ENCODE results near the gene SF3B3.

The SF3B3 gene

DNA sequence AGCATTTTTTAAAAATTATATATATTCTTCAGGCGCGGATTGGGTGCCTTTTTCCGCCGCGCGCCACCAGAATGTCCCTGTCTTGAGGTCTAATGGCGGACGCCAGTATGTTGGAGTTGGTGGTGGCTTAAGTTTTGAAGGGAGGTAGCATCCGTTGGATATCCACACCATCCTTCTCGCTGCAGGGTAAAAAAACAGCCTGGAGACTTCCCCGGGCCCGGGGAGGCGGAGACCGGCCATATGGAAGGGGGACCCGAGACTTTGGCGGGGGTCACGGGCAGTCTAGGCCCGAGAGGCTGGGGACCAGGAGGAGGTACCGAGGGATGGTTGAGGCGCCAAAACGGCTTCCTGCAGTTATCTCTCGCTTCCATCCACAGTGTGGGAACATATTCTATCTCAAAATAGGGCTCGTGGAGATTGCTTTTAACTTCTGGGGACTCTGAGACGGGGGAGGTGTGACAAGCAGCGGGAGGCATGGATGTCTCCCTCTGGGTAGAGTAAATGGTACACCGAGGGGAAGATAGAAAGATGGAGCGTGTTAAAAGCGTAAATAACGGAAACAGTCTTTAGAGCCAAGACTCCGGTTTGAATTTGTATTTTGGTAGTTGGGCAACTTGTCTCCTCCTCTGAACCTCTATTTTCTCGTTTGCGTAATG is at the start of gene SF3B3:
SF3B3 (plus strand) TSS at position 74 of the 656 bp plus-strand sequence. CDS start 2,841 bp downstream, outside the sequence.
- peak; percentile 80 for DNase-seq (ENCODE audit: low spot score)

DNA sequence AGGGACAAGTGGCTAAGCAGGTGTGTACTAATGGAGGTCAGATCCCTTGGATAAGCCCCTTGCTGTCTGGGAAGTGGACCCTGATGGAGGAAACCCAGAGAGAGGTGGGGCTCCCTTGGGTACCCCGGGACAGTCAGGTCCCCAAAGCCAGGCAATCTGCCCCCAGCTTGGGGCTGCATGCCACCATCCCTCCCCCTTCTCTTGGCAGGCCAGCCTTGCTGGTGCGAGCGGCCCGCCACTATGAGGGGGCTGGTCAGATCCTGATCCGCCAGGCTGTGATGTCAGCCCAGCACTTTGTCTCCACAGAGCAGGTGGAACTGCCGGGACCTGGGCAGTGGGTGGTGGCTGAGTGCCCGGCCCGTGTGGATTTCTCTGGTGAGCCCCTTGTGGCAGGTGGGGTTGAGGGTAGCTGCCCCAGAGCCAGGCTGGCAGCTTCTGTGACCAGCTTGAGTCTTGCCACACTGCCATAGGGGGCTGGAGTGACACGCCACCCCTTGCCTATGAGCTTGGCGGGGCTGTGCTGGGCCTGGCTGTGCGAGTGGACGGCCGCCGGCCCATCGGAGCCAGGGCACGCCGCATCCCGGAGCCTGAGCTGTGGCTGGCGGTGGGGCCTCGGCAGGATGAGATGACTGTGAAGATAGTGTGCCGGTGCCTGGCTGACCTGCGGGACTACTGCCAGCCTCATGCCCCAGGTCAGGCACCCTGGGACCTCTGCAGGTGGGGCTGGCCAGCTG is 49.1 kb upstream of the SF3B3 start:
- no peak for DNase-seq (ENCODE audit: low spot score)

DNA sequence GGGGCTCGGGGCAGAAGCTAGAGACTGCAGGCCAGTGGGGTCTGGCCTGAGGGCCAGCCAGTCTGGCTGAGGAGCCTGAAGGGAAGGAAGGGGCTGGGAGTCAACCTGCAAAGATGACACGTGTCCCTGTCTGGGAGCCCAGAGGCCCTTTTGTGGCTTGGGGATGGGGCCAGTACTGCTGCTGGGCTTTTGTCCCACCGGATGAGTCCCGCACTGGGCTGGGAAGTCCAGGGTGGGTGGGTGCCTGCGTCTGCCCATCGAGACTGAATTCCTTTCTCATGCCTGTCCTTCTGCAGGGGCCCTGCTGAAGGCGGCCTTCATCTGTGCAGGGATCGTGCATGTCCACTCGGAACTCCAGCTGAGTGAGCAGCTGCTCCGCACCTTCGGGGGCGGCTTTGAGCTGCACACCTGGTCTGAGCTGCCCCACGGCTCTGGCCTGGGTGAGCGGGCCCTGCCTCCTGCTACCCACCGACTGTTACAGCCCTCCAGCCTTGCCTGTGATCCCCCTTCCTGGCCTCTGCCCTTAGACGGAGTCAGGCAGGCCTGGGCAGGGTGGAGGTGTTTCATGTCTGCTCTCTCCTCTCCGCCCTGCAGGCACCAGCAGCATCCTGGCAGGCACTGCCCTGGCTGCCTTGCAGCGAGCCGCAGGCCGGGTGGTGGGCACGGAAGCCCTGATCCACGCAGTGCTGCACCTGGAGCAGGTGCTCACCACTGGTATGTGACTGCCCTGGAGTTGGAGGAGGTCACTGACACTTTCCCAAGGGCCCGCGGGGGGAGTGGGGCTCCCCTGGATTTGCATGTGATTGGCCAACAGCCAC is 48.4 kb upstream of the SF3B3 start:
- DNase-seq (ENCODE audit: low spot score): no peak

DNA sequence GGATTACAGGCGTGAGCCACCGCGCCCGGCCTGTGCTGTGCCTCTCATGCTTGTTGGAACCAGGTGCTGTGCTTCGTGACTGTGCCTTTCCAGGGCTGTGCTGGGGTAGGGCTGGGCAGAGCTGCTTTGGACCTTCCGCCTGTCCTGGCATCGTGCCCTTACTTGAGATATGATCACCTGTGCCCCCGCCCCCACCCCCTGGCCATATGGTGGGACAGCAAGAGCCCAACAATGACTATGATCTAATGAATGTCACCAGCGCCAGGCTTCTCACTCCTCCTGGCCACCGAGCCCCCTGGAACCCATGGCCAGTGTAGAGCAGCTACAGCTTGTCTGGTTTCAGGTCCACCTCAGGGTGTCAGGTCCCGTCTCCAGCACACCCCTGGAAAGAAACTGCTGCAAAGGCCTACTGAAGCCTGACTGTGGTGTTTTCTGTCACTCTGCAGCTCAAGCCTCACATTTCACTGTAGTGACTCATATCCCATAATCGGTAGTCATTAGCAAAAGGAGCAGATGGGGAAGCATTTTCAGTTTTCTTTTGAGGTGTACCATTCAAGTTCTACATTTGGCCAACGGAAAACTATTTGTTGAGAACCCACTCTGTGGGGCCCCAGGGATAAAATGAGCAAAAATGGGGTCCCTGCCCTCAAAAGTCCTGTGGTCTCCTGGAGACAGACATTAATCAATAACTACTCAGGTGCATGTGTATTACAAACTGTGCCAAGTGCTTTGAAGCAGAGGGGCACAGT is 47.2 kb upstream of the SF3B3 start:
- DNase-seq (ENCODE audit: low spot score): peak; percentile 44

DNA sequence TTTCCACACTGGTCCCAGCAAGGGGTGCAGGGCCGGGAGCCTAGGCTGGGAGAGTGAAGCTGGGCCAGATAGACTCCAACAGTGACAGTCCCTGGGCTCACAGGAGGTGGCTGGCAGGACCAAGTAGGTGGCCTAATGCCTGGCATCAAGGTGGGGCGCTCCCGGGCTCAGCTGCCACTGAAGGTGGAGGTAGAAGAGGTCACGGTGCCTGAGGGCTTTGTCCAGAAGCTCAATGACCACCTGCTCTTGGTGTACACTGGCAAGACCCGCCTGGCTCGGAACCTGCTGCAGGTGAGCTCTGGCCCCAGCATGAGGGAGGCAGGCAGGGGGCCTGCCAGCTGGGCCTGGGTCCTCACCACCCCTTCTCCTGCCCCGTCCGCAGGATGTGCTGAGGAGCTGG is 45.4 kb upstream of the SF3B3 start:
- no peak for DNase-seq (ENCODE audit: low spot score)

DNA sequence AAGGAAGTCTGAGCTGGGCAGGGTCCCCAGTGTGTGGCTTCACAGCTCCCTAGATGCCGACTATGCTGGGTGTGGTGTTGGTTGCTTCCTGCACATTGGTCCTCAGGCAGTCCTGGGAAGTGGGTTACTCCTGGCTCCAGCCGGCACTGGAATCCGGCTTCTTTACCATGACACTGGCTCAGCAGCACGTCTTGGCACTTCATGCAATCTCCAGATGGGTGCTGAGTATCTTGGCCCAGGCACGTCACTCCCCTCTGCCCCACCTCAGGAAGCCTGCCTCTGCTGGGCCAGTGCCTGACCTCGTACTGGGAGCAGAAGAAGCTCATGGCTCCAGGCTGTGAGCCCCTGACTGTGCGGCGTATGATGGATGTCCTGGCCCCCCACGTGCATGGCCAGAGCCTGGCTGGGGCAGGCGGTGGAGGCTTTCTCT is 44.7 kb upstream of the SF3B3 start:
- no peak for DNase-seq (ENCODE audit: low spot score)

DNA sequence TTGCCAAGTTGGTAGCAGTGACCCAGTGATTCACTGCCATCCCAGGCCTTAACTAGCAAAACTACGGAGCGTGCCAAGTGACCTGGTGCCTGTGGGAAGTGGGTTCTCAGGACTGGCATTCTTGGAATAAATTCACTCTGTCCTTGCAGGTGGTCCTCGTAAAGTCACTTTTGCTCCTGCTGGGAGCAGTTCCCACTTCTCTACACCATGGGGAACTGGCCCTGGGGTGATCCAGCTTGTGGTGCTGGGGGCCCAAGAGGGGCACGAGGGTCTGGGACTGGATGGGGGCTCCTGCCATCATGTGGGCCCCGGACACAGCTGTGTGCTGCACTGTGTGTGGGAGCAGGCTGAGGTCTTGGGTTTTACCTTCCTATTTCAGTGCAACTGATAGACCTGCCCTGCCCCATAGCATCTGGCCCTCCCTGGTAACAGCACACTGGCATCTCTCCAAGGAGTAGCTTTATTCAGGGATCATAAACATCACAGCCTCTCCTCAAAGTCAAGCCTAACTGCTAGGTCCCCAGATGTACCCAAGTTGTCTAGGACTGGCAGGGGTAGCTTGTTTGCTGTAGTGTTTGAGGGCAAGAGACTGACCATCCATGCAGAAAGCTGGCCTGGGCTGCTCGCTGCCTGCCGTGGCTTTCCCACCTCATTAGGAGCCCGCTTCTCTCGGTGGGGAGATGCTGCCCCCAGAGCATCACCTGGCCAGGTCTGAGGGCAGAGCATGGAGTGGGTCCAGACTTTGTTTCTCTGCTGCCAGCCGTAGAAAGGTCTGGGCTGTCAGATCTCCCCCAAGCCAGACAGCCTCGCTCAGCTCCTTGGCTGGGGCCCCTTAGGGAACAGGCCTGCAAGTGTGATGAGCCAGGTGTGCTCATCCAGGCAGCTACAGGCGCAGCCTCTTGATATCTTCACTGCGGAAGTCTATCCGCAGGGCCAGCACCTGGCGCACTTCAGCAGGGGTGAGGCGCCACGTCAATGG is 43.2 kb upstream of the SF3B3 start:
- no peak for DNase-seq (ENCODE audit: low spot score)

DNA sequence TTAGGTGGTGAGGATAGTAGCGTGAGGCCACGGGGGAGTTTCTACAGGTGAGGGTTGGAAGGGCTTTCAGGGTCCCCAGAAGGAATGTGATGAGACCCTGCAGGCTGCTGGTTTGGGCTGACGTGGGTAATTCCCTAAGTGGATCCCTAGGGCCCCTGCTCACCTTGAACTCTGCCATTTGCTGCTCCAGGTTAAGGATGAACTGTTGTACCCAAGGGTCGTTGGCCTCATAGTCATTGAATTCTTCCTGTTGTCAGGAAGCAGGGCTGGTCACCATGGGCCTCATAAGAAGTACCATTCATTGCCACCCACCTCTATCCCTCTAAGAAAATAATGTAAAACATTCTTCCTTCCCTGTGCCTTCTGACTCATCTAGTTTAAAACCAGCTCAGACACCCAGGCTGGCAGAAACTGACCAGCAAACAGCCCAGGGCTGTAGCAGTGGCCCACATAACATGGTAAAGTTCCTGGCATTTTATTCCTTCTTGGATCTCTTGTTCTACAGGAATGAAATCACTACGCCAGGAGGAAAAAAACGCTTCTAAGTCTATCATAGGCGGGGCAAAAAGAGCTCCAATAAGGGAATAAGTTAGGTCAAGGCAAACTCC is 41.6 kb upstream of the SF3B3 start:
- no peak for DNase-seq (ENCODE audit: low spot score)

DNA sequence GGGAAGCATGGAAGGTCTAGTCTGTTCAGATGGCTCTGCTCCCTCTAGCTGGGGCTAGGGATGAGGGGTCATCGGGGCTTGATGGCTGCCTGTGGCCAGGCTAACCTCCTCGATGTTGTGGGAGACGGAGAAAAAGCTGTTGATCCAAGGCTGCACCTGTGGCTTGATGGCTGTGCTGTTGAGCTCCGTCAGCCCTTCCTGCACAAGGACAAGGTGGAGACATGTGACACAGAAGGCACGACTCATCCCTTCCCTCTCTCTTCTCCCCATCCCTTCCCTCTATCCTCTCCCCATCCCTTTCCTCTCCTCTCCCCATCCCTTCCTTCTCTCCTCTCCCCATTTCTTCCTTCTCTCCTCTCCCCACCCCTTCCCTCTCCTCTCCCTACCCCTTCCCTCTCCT is 41.0 kb upstream of the SF3B3 start:
- no peak for DNase-seq (ENCODE audit: low spot score)

DNA sequence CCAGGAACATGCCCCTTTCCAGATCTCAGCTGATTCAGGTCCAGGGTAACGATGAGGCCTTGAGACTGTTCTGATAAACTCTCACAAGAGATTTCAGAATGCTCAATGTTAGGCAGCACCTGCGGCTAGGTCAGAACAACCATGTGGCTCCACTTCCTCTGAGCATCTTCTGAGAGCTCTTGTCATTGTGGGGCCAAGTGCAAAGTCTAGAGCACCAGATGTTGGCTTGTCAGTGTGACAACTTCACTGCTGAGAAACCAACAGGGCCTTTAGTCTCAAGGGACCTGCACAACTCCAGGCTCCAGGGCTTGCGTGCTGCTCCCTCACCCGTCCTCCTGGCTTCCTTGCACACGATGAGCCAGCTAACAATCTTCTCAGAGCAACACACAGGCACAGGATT is 40.2 kb upstream of the SF3B3 start:
- no peak for DNase-seq (ENCODE audit: low spot score)

DNA sequence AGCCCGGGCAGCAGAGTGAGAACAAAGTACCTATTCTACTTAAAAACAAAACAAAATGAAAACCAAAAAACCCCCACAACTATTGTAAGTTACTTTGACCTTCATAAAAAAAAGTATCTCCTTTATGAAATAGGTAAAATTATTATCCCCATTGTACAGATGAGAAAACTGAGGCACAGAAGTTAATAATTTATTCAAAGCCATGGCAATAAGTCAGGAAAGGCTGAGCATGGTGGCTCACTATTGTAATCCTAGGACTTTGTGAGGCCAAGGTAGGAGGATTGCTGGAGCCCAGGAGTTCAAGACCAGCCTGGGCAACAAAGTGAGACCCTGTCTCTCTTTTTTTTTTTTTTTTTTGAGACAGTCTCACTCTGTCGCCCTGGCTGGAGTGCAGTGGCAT is 38.7 kb upstream of the SF3B3 start:
- DNase-seq (ENCODE audit: low spot score): no peak

DNA sequence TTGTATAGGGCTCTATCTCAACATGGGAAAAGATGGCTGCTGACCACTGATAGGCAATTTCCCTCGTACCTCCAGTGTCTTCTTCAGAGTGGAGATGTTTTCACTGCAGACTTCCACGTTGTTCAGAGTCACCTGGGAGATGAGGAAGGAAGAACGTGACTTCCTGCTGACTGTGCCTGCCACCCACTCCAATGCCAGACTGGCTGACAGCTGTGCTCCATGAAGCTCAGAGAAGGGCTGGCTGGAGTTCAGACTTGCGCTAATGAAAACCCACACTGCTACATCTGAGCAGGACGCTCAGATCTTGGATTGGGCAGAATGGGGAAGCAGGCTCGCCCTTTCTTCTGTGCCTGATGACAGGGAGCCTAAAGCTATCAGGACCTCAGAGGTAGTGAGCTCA is 33.4 kb upstream of the SF3B3 start:
- DNase-seq (ENCODE audit: low spot score): peak; percentile 66

DNA sequence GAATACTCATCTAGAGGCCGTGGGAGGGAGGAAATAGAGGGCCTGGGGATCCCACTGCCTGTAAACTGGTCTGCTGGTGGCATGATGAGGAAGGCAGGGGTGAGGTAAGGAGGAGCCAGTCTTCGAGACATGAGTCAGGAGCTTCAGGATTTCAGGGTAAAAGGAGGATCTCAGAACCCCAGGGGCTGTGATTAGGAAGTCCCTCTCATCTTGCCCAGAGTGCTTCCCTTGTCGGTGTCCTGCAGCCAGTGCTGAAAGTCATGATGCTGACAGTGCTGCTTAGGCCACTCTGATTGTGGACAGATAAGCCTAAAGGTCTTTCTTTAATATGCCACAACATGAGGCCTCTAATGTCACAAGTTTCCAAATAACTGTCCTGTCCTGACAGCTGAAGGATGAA is 29.8 kb upstream of the SF3B3 start:
- DNase-seq (ENCODE audit: low spot score): no peak

DNA sequence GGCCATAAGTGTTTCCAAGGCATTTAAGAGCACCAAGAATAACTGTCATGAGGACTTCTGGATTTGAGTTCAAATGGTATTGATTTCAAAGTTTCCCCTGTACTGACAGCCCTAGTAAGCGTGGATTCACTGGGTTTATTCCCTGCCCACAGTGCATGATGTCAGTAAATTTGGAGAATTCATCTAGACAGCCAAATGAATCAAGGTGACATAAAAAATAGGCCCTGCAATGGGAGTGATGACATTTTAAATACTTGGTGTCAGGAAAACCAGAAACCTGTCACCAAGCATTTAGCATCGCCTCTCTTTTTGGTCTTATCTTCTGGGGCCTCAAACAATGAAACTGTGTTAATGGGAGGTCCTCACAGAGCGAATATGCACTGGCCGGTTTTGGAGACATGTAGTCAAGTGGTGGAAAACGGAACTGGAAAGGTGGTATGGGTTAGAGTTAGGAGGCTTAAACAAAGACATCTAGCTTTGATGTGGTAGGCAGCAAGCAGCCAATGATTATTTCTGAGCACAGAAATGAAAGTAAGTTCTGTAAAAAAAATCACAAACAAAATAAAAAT is 29.3 kb upstream of the SF3B3 start:
- DNase-seq (ENCODE audit: low spot score): no peak

DNA sequence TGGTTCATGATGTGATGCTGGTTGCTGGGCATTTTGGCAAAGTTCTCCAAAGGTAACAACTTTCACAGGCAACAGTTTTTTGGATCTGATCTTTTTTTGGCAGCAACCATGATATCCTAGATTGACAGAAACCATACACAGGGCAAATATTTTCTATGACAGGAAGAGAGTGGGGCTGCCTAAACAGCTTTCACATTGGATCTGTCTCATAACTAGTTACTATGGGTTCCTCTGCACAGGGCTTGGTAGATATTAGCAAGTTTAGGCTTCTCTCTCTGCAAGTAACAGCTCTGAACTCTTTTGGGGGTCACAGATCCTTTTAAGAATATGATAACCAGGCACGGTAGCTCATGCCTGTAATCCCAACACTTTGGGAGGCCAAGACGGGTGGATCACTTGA is 28.8 kb upstream of the SF3B3 start:
- DNase-seq (ENCODE audit: low spot score): no peak

DNA sequence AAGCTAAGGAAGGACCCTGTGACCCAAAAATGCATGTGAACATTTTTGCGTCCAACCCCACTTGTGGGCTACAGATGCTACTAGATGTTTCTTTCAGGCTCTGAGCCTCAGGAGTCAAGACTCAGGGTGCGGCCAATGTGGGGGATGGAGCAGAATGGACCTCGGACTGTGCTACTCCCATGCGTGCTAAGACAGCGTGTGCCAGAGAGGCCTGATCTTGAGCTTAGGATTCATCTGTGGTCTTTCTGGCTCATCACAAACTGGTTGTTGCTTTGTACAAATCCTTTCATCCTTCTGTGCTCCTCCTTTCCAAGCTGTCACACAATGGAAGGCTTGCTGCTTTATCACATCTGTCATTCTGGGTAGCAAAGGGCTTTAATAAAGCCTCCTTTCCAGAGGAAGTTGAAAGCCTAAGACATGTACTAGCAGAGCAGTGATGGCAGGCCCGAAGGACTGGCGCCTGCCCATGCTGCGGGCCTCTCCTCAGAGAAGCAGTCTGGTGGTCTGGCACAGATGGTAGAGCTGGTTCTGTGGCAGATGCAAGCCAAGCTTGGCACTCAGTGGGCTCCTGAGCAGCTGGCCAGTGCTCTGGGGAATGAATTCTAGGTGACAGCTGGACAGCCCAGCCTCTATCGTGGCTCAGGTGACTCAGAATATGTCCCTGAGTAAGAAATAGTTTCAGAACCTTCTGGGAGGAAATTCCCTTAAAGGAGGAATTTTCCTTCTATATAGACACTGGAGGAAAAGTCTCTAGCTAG is 28.0 kb upstream of the SF3B3 start:
- DNase-seq (ENCODE audit: low spot score): no peak

DNA sequence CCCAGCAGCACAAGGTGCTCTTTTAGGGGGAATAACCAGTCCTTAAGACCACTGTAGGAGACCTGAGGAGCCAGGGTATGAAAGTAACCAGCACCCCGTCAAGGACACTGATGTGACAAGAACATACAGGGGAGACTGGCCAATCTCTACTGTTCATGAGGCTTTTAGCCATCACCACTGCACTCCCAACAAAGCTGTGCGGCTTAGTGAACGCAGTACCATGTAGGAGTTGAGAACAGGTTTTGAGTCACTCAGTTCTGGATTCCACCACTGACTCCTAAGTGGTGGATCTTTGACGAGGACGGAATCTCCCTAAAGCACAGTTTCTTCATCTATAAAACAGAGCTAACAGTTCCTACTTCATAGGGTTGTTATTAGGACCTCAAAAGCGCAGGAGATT is 27.1 kb upstream of the SF3B3 start:
- no peak for DNase-seq (ENCODE audit: low spot score)

DNA sequence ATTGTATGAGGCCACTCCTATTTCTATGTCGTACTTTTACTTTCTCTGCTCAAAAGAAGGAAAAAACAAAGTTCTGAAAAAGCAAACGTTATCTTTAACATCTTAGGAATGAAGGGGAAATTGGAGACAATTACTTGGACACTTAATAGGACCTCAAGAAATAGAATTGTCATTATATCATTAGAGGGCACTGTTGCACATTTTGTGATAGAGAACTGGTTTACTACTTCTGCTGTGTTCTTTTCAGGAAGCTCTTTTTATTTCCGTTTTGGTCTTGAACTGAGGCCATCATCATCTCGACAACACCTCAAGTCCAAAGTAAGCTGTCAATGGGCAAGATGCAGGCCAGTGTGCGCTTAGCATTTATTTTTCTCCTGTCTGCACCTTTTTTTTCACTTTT is 14.9 kb upstream of the SF3B3 start:
- no peak for DNase-seq (ENCODE audit: low spot score)

DNA sequence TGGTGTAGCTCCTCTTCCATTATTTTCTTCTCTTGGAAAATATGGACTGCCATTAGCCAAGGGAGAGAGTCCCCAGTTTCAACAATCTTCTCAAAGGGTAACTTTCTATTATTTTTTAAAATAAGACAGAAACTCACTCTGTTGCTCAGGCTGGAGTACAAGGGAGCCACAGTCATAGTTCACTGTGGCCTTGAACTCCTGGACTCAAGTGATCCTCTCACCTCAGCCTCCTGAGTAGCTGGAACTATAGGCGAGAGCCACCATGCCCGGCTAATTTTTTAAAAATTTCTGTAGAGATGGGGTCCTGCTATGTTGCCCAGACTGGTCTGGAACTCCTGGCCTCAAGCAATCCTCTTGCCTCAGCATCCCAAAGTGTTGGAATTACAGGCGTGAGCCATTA is 13.4 kb upstream of the SF3B3 start:
- no peak for DNase-seq (ENCODE audit: low spot score)

DNA sequence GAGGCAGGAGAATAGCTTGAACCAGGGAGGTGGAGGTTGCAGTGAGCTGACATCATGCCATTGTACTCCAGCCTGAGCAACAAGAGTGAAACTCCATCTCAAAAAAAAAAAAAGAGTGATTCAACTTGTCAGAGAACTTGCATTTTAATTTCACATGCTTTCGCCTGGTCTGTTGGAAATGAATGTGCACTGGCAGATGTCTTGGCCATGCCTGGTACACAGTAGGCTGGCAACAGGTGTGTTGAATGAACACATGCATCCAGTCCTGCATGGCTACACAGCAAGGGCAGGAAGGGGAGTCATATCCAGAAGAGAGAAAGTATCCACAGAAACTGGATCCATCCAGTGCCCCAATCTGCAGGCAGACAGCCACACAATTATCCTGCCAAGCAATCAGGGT is 11.8 kb upstream of the SF3B3 start:
- no peak for DNase-seq (ENCODE audit: low spot score)

Data from Ammon's horn (tissue), 1 donor.